ENCODE results near the gene METTL21A. TPM values are rescaled to one million over a fixed set of nuclear protein-coding genes. Genes with fewer than 3 reads are reported as not detected.

METTL21A gene
- total and polyA plus RNA-seq, 2 of the 4 experiments (the other 2 are of a cell fraction) = 5.9 to 11.6 TPM

GRCh38 chr2:207640661-207641060 lies 15.5 kb upstream of the METTL21A start:
- H3K27me3 ChIP-seq (ENCODE audit: control insufficient read depth, insufficient read depth, low read length) = peaks cover 3% of the 10 kb centered on the region; the same call in 1 of the 2 replicates
- no peak overlapping the region for H3K14ac ChIP-seq (replicated peaks; ENCODE audit: low read depth, low read length)
- H2BK120ac ChIP-seq (ENCODE audit: low read depth, low read length) = no peak overlapping the region
- H3K56ac ChIP-seq (ENCODE audit: extremely low read depth, insufficient read depth, low read length) = no peak overlapping the region
- no peaks in the 10 kb centered on the region for H4K20me1 ChIP-seq (ENCODE audit: insufficient read depth, low read length)
- H3K36me3 ChIP-seq (ENCODE audit: control insufficient read depth, insufficient read depth, low read length) = no peaks in the 10 kb centered on the region
- intact Hi-C loops (cut with micrococcal nuclease) (loop anchor here (5.0 kb wide), 1 partner anchor 42 kb away; no protein-coding TSS in a partner anchor), dilution Hi-C loops (cut with HindIII; ENCODE audit: low sequenced_read_pairs, unreplicated experiment) (no loop called here), in situ Hi-C loops (cut with MboI; ENCODE audit: low sequenced_read_pairs) (loop anchor here (25.0 kb wide), 1 partner anchor 422 kb away; no protein-coding TSS in a partner anchor)
- no TSS peak for BruUV-seq (replicated peaks)
- no peak overlapping the region for H2AK5ac ChIP-seq (ENCODE audit: low read depth, low read length)
- H4K5ac ChIP-seq (ENCODE audit: low read depth, low read length) = no peak overlapping the region
- no peak overlapping the region for H4K91ac ChIP-seq (ENCODE audit: insufficient read depth, low read depth, low read length)
- no peak overlapping the region for H3K18ac ChIP-seq (ENCODE audit: low read depth, low read length)
- no peak overlapping the region for H3K4me3 ChIP-seq (ENCODE audit: insufficient read depth, low read depth, low read length)
- H2BK15ac ChIP-seq (ENCODE audit: low read depth, low read length) = no peak overlapping the region
- no peaks in the 10 kb centered on the region for H3K4me1 ChIP-seq (ENCODE audit: control insufficient read depth, insufficient read depth, low read length)
- no peak overlapping the region for H3K9ac ChIP-seq (ENCODE audit: low read depth, low read length)
- H3K27ac ChIP-seq (ENCODE audit: insufficient read depth, low read length) = no peak overlapping the region
- no peak overlapping the region for H3K4ac ChIP-seq (ENCODE audit: low read depth, low read length)
- no peak for DNase-seq
- no peak overlapping the region for H3K23ac ChIP-seq (ENCODE audit: low read depth, low read length)
- no peak for TF ChIP-seq NFE2L2 (IDR thresholded peaks at IDR 0.05; ENCODE audit: low read depth, low read length)
- TF ChIP-seq ELK1 (IDR thresholded peaks at IDR 0.05; ENCODE audit: borderline replicate concordance, low read depth, low read length) = no peak
- TF ChIP-seq MXI1 (IDR thresholded peaks at IDR 0.05; ENCODE audit: borderline replicate concordance, low read depth, low read length) = no peak
- no peak for TF ChIP-seq MAZ (IDR thresholded peaks at IDR 0.05; ENCODE audit: borderline replicate concordance, low read depth, low read length)
- TF ChIP-seq, protein P1, sequence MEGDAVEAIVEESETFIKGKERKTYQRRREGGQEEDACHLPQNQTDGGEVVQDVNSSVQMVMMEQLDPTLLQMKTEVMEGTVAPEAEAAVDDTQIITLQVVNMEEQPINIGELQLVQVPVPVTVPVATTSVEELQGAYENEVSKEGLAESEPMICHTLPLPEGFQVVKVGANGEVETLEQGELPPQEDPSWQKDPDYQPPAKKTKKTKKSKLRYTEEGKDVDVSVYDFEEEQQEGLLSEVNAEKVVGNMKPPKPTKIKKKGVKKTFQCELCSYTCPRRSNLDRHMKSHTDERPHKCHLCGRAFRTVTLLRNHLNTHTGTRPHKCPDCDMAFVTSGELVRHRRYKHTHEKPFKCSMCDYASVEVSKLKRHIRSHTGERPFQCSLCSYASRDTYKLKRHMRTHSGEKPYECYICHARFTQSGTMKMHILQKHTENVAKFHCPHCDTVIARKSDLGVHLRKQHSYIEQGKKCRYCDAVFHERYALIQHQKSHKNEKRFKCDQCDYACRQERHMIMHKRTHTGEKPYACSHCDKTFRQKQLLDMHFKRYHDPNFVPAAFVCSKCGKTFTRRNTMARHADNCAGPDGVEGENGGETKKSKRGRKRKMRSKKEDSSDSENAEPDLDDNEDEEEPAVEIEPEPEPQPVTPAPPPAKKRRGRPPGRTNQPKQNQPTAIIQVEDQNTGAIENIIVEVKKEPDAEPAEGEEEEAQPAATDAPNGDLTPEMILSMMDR (conservative IDR thresholded peaks at IDR 0.05; ENCODE audit: low read depth, low read length) = no peak
- TF ChIP-seq MAFK (IDR thresholded peaks at IDR 0.05; ENCODE audit: low read depth, low read length) = no peak
- no peak for TF ChIP-seq RFX5 (IDR thresholded peaks at IDR 0.05; ENCODE audit: low read depth, low read length)
- TF ChIP-seq POLR2A (IDR thresholded peaks at IDR 0.05; ENCODE audit: low read depth, low read length) = no peak
- TF ChIP-seq FOS (IDR thresholded peaks at IDR 0.05; ENCODE audit: low read depth, low read length) = no peak
- TF ChIP-seq SMC3 (IDR thresholded peaks at IDR 0.05; ENCODE audit: low read depth, low read length) = no peak
- TF ChIP-seq CHD1 (IDR thresholded peaks at IDR 0.05; ENCODE audit: low read depth, low read length) = no peak
- no peak for TF ChIP-seq BHLHE40 (IDR thresholded peaks at IDR 0.05; ENCODE audit: low read depth, low read length)
- TF ChIP-seq RCOR1 (IDR thresholded peaks at IDR 0.05; ENCODE audit: insufficient replicate concordance, low read length) = no peak
- no peak for TF ChIP-seq RAD21 (IDR thresholded peaks at IDR 0.05; ENCODE audit: low read length)
- TF ChIP-seq CEBPB (IDR thresholded peaks at IDR 0.05; ENCODE audit: low read depth, low read length) = no peak
- H3K9me3 ChIP-seq (ENCODE audit: control insufficient read depth, insufficient read depth, low read length) = peaks cover 6% of the 10 kb centered on the region; the same call in 1 of the 2 replicates
- H2BK5ac ChIP-seq (ENCODE audit: low read depth, low read length, poor library complexity, severe bottlenecking) = no peak overlapping the region
- CTCF ChIA-PET = no interaction called here
- no peak overlapping the region for H3K4me2 ChIP-seq (ENCODE audit: low read depth, low read length)
- no peak for ATAC-seq (ENCODE audit: low read depth)
- POLR2A ChIA-PET (ENCODE audit: unreplicated experiment) = no interaction called here
- H4K8ac ChIP-seq (ENCODE audit: low read depth in 2 of 2, low read length in 2 of 2) = no peak overlapping the region
- no peaks in the 10 kb centered on the region for H3K79me1 ChIP-seq (ENCODE audit: low read depth in 1 of 2, low read length in 2 of 2)
- no peak overlapping the region for H2BK20ac ChIP-seq (ENCODE audit: low read depth, low read length)
- no CpG with 5 or more reads among the region's 1 CpG for WGBS, 2 experiments (ENCODE audit: extremely low coverage in 2 of 2, insufficient read length in 1 of 2)
- no peak overlapping the region for H2AFZ ChIP-seq (replicated peaks; ENCODE audit: low read length, poor library complexity)
- no peak overlapping the region for H2AK9ac ChIP-seq (replicated peaks; ENCODE audit: low read depth, low read length, poor library complexity)
- 0 out of 2 replicates have a peak, but pooled peaks cover 4% of the 10 kb centered on the region for H3K9me1 ChIP-seq (ENCODE audit: insufficient read depth, low read length)
